HG03095 (cell line): ENCODE results near the gene ACAA2.

ENCODE experiments used
- ATAC-seq: cut with Tn5 transposase; IDR thresholded peaks from one replicate; pipeline ENCODE4 v1.9.1; 2021; ENCODE audit warnings: moderate library complexity; ENCODE audit not compliant: unreplicated experiment

The ACAA2 gene

GRCh38 chr18:49768051-49768391, 45.3 kb downstream of the ACAA2 start:
- ATAC-seq: no peak

GRCh38 chr18:49767111-49768050, 46.0 kb downstream of the ACAA2 start:
- no peak for ATAC-seq

- ATAC-seq: no peak
Measured at GRCh38 chr18:49766646-49767045, 46.7 kb downstream of the ACAA2 start.

DNA sequence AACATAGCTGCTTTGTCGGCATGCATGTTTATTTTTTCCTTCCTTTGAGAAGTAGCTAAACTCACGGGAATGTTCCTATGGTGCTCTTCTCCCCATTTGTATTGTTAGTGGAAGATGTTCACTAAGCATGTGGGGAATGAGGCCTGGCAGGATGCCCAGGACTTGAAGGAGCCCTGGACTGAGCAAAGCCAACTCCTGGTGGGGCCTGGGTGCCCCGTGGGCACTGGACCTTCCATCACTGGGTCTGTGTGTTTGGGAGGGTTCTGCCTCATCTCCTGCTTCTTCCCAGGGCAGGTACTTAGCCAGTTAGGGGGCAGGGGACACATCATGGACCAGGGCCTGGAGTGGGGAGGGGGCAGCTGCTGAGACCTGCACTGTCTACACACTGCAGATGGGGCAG, 49.3 kb downstream of the ACAA2 start:
- no peak for ATAC-seq

DNA sequence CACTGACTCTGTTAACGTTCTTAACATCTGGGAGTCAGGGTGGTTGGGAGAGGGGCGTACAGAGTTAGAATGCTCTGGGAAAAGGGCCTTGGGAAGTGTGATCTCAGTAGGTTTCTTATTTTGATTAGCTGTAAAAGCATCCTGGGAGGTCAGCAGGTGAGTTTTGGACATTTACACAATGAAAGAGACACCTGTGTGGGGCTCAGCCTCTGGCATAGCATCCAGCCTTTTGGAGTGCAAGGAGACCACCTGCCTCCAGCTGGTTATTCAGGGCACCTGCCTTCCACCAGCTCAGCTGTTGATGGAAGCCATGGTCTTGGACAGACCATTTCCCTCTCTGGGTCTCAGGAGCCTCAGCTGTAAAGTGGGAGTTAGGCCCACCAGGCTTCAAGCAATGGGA, 49.7 kb downstream of the ACAA2 start:
- no peak for ATAC-seq

DNA sequence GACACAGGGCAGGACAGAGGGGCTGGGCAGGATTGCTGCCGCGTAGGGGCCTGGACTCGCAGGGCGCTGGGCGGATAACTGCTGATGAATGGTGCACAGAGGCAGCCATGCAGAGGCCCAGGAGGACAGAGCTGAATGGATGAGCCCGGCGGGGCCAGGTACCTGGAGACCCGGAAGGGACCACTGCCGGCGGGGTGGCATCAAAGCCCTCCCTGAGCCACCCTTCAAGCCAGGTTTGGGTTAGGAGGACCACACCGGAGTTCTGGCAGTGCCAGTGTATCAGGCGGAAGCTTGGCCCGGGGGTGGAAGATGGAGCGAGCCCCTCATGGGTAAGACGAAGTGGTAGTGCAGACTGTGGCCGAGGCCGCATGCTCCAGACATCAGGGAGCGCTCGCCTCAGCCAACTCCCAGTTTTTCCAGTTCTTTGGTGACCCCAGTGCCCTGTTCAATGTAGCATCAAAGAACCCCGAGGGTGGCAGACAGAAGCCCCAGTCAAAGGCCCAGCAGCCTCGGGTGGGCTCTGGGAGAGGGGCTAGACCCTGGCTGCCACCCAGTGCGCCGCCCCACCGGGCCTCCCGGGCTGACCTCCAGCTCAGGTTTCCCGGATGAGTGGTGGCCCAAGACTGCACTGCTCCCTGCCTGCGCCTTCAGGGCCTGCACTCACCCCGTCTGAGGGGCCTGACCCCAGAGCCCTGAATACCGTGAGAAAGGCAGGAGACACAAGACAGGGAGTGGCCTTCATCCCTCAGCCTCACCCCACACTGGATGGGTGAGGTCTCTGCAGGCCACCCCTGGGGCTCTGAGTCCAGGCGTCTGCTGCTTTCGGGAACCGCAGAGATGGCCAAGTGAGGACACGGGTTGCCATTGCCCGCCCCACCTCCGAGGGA, 50.9 kb downstream of the ACAA2 start:
- ATAC-seq: no peak

GRCh38 chr18:49761771-49762170, 51.6 kb downstream of the ACAA2 start:
- ATAC-seq: no peak

DNA sequence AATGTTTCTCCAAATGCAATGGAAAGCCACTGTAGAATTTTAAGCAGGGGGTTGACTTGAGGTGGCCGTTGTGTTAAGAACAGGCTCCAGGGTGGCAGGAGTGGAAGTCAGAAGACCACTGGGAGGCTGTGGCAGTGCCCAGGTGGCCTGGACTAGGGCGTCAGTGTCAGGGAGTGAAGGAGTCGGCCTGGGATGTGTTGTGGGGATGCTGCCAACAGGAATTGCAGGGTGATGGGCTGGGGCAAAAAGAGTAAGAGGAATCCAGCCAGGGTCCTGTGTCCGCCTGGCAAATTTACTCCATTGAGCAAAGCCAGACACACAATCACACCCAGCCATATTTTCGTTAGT, 55.1 kb downstream of the ACAA2 start:
- no peak for ATAC-seq

GRCh38 chr18:49757513-49758262, 55.6 kb downstream of the ACAA2 start:
- no peak for ATAC-seq

GRCh38 chr18:49756671-49757362, 56.5 kb downstream of the ACAA2 start:
- ATAC-seq: no peak

GRCh38 chr18:49756135-49756534, 57.2 kb downstream of the ACAA2 start:
- no peak for ATAC-seq

DNA sequence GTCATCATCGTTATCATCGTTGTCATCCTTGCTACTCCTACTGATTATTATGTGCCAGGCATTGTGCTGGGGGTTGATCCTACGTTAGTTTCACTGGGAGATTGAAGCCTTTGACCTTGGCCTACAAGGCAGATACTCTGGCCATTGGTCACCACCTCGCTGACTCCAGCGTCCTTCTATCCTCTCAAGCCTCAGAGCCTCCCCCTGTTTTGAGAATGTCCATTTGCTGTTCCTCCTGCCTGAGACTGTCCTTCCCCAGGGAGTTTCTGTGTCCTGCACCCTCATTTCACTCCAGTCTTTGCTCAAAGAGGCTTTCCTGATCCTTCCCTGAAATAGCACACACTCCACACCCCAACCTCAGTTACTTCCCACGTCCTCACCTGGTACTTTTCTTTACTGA, 57.8 kb downstream of the ACAA2 start:
- ATAC-seq: no peak

- no peak for ATAC-seq
Measured at GRCh38 chr18:49754866-49755265, 58.5 kb downstream of the ACAA2 start.

DNA sequence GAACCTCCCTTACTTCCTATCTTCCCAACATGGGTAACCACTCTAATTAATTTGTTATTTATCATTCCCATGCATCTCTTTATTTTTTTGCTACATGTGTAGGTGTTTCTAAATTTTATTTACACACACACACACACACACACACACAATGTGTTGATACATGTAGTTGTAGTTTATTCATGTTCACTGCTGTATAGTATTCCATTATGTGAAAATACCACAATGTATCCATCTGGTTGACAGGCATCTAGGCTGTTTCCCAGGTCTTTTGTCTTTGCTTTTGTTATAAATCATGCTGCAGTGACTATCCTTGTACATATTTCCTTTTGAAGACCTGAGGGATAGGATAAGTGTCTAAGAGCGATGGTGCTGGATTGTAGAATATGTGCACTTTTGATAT, 59.7 kb downstream of the ACAA2 start:
- ATAC-seq: no peak

GRCh38 chr18:49752095-49752457, 61.3 kb downstream of the ACAA2 start:
- no peak for ATAC-seq

- no peak for ATAC-seq
Measured at GRCh38 chr18:49751427-49752094, 61.8 kb downstream of the ACAA2 start.

- ATAC-seq: no peak
Measured at GRCh38 chr18:49749563-49749962, 63.8 kb downstream of the ACAA2 start.

DNA sequence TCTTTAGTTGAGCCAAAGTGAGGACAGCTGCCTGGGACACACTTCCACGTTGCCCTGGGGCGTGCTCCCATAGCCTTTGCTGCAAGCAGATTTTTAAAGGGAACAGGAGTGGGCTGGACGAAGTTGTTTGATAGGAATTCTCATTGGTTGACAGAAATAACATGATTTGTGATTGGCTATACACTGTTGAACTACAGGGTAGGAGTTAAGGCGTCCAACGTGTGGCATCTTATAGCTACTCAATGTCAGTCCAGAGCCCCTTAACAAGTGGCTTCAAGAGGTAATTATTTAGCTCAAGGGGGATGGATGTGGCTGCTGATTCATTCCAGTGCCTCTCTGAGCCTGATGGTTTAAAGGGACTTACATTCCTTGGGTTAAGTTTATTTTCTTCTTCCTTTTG, 65.5 kb downstream of the ACAA2 start:
- no peak for ATAC-seq

- no peak for ATAC-seq
Measured at GRCh38 chr18:49745045-49746014, 68.0 kb downstream of the ACAA2 start.
